HG03097 (cell line): ENCODE measurements around the gene GCH1.
"Not testable (repeated sequence)": the region's sequence is repeated elsewhere in the genome, so short reads cannot be mapped to it uniquely, and the experiment has no call there.

ENCODE experiments used
- ATAC-seq: cut with Tn5 transposase; IDR thresholded peaks from one replicate; pipeline ENCODE4 v1.9.1; 2021; ENCODE audit not compliant: unreplicated experiment, low FRiP score

GCH1 gene

GRCh38 chr14:54875648-54876047, 27.0 kb downstream of the GCH1 start:
- ATAC-seq, result not testable (repeated sequence)

DNA sequence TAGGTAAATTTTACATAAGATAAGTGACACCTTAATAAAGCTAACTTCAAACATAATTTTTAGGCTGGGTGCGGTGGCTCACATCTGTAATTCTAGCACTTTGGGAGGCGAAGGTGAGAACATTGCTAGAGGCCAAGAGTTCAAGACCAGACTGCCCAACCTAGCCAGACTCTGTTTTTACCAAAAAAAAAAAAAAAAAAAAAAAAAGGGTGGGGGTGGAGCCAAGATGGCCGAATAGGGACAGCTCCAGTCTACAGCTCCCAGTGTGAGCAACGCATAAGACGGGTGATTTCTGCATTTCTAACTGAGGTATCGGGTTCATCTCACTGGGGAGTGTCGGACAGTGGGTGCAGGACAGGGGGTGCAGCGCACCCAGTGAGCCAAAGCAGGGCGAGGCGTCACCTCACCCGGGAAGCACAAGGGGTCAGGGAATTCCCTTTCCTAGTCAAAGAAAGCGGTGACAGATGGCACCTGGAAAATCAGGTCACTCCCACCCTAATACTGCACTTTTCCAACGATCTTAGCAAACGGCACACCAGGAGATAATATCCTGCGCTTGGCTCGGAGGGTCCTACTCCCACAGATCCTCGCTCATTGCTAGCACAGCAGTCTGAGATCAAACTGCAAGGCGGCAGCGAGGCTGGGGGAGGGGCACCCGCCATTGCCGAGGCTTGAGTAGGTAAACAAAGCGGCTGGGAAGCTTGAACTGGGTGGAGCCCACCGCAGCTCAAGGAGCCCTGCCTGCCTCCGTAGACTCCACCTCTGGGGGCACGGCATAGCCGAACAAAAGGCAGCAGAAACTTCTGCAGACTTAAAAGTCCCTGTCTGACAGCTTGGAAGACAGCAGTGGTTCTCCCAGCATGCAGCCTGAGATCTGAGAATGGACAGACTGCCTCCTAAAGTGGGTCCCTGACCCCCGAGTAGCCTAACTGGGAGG, 32.2 kb downstream of the GCH1 start:
- ATAC-seq, result not testable (repeated sequence)

DNA sequence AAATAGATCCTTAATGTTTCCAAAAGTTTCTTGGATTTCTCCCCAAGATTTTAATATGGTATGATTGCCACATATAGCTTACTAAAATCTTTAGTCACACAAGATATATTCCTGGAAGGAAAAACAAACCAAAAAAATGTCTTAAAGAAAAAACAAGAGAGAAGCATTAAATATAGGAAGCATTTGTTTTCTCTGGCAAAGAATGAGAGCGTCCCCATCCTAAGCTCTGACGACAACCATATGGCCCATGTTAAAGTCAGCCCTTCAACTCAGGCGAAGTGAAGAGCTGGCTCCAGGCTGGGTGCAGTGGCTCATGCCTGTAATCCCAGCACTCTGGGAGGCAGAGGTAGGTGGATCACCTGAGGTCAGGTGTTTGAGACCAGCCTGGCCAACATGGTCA, 35.6 kb downstream of the GCH1 start:
- no peak for ATAC-seq

DNA sequence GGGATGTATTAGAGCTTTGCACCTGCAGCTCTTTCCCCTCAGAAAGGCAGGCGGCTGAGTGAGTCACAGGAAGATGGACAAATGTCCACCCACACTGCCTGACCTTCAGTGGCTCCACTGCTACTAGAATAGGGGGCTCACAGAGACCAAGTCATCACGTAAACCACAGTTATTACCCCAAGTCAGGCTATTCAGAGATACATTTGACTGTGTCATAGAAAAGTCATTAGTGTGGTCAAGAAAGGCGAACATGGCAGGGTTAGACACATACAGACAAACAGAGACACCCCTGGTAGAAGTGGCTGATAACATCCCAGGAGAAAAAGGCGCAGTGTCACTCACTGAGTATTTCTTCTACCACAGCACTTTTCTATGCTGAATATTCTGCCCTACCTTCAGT, 36.0 kb downstream of the GCH1 start:
- ATAC-seq, result no peak

- no peak for ATAC-seq
These were observed 38.1 kb downstream of the GCH1 start for GRCh38 chr14:54864526-54864925.

- no peak for ATAC-seq
These were observed 44.8 kb downstream of the GCH1 start for GRCh38 chr14:54857830-54858269.

GRCh38 chr14:54856152-54856551, 46.5 kb downstream of the GCH1 start:
- no peak for ATAC-seq

GRCh38 chr14:54854181-54854580, 48.4 kb downstream of the GCH1 start:
- ATAC-seq, result no peak

- no peak for ATAC-seq
These were observed 49.3 kb downstream of the GCH1 start for GRCh38 chr14:54853339-54853738.

DNA sequence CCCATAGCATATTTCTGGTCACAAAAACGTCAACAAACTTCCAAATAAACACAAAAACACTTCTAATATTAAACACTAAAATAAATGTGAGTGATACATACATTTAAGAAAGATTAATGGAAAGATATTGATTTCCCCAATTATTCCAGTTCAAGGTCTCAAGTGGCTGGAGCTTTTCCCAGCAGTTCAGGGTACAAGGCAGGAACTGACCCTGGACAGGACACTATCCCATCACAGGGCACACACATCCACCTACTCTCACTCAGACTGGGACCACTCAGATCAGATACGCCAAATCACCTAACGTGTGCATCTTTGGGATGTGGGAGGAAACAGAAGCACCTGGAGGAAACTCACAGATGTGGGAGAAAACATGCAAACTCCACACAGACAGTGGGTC, 50.4 kb downstream of the GCH1 start:
- no peak for ATAC-seq

DNA sequence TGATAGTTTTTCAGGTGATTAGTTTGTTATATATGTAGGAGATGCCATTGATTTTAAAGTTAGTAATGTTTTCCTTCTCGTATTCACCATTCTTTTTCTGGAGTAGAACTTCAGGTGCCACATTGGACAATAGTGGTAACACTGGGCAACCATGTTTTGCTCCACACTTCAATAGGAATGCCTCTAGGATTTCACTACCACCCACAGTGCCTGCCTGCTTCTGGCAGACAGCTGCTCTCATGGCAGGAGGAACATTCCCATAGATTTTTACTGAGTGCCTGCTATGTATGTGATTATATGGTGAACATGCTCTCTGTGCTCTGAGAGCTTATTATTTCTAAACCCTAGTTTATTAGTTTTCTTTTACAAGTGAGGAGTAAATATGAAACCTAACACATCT, 53.7 kb downstream of the GCH1 start:
- ATAC-seq, result no peak

DNA sequence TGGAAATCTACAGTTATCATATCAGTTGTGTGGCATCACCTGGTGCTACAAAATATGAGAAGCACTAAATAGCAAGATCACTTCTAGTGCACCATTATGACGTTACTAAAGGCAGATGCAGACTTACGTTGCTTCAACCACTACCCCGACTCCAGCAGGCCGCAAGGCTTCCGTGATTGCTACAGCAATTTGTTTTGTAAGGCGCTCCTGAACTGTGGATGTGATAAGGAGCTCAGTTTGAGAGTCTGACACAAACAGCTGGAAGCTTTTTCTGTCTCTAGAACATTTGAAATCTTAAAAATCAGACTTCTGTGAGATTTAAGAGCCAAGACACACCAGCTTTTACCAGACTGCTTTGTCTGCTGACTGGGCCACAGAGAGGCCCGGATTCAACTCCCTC, 57.0 kb downstream of the GCH1 start:
- ATAC-seq, result no peak

DNA sequence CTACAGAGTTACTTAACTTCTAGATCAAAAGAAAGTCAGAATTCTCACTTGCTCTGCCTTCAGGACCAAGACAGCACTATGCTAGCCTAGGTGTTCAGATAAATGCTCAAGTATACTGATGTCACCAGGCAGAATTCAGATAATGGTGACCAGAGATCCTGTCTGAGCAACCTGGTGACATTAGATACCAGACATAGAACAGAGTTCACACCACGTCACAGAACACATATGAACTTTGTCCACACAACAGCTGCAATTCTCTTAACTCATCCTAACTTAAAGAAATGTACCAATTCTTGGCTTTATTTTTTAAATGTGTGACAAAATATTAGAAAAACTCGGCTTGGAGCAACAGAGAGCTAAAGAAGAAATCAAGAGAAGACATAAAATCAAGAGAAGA, 58.1 kb downstream of the GCH1 start:
- no peak for ATAC-seq

GRCh38 chr14:54840798-54841197, 61.8 kb downstream of the GCH1 start:
- ATAC-seq, result no peak

GRCh38 chr14:54840336-54840735, 62.3 kb downstream of the GCH1 start:
- ATAC-seq, result no peak

GRCh38 chr14:54839701-54840119, 62.9 kb downstream of the GCH1 start:
- no peak for ATAC-seq

GRCh38 chr14:54838931-54839512, 63.6 kb downstream of the GCH1 start:
- no peak for ATAC-seq

GRCh38 chr14:54837508-54838149, 65.0 kb downstream of the GCH1 start:
- no peak for ATAC-seq

- ATAC-seq, result no peak
These were observed 66.4 kb downstream of the GCH1 start for GRCh38 chr14:54836231-54836630.

DNA sequence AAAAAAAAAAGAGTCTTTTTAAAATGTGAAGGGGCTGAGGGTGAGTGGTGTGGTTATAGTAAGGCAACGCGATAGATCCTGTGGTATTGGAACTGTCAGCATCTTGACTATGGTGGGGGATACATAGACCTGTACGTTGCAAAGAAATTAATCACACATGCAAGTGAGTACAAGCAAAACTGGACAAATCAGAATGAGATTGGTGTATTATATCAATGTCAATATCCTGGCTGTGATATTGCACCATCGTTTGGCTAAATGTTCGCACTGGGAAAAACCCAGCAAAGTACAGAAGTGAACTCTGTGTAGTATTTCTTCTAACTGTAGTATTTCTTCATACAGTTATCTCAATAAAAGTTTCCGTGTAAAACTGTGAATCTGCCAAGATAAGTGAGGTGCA, 67.9 kb downstream of the GCH1 start:
- ATAC-seq, result no peak

DNA sequence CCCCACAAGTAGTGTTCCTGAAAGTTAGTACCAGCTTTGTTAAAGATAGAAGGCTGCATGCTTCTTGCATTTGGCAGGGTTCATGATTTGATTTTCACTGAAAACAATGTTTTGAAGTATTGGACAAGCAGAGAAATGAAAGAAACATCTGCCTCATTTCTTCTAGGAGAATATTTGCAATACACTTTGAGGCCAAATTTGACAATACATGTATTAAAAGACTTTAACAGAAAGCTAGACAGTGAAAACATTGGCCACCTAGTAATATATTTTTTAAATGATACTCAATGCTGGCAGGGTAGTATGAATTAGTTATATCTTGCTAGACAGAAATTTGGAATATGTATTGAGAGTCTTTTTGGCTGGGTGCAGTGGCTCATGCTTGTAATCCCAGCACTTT, 68.5 kb downstream of the GCH1 start:
- ATAC-seq, result no peak

DNA sequence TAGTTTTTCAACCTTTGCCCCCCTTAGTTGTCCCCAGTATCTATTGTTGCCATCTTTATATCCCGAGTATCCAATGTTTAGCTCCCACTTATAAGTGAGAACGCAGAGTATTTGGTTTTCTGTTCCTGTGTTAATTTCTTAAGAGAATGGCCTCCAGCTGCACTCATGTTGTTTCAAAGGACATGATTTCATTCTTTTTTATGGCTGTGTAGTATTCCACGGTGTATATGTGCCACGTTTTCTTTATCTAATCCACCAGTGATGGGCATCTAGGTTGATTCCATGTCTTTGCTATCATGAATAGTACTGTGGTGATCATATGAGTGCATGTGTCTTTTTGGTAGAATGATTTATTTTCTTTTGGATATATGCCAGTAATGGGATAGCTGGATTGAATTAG, 72.0 kb downstream of the GCH1 start:
- no peak for ATAC-seq
